IPS DF 4.7 (cell line): Measurements from ENCODE around the gene MTR.
"Not testable (repeated sequence)": the region's sequence is repeated elsewhere in the genome, so short reads cannot be mapped to it uniquely, and the experiment has no call there.

Experiments
- DNase-seq: peaks from one replicate; pipeline ENCODE4 v3.0.0-alpha.2; 2013; ENCODE audit warnings: low spot score; ENCODE audit errors: extremely low read depth

MTR gene

DNA sequence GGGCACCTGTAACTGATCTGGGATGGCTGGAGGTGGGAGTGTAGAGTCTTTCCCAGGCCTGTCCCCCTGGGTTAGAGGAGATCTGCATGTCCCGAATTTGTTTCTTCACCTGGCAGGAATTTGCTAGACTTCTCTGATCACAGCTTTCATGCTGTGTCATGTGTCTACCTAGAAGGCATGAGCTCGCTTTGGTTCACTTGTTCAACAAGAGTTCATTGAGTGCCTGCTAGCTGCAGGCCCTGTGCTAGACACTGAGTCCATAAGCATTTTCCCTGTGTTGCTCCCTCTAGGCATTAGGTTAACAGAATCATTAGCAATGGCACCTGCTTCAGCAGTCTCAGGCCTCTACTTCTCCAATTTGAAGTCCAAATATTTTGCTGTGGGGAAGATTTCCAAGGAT is 101.6 kb downstream of the MTR start:
- DNase-seq, result no peak

DNA sequence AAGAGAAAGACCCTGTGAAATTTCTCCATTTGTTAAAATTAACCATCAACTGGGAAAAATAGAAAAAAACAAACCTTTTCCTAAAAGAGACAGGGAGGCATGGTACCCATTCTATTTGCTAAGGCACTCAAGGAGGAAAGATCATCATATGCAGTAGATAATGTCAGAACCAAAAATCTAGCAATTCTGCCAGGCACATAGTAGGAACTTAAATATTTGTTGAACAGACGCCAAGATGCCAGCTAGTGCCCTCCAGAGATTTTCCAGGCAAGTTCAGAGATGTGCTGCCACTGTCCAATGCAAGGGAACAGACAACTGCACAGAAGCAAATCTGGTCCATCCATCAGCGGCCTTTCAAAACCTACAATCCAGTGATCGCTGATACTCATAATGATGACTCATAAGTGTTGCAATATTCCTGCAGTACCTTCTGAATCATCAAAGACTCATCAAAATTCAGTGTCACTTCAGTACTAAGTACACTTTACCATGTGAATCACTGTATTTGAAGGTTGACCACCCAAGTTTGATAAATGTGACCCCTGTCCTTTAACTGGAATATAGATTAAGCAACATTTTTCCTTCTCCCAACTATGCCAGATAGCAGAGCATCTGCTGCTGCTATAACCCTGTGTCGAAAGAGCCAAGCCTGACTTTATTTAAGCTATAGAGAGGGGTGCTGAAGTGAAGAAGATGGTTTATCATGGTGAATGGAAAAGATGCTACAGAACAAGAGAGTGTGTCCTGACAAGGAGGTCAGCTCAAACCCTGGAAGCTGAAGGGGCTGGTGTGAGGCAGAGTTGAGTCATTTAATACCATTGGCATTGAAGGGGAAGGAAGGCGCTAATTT is 110.0 kb downstream of the MTR start:
- DNase-seq, result no peak

DNA sequence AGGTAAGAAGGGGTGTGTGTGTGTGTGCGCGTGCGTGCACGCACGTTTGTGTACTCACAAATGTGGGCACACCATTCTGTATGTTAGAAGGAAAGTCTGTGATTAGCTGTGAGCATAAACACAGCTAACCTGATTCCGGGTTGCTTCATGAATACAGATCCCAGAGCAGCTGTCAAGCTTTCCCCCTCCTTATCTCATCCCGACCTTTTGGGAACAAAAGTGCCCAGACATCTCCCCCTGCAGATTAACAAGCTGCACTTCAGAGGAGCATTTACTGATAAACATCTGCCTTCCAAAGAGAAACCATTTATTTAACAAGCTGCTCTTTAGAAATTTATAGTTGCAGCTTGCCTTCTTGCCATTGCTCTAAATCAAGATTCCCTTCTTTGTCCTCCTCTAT is 112.1 kb downstream of the MTR start:
- DNase-seq, result no peak

DNA sequence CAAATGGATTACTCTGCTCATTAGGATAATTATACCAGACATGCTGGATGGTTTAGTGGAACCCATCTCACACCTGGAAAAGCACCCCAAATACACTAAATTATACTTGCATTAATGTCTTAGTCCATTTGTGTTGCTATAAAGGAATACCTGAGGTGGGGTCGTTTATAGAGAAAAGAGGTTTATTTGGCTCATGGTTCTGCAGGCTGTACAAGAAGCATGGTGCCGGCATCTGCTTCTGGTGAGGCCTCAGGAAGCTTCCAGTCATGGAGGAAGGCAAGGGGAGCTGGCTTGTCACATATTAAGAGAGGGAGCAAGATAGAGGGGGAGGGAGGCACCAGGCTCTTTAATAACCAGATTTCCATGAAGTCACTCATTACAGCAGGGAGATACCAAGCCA is 113.6 kb downstream of the MTR start:
- no peak for DNase-seq

DNA sequence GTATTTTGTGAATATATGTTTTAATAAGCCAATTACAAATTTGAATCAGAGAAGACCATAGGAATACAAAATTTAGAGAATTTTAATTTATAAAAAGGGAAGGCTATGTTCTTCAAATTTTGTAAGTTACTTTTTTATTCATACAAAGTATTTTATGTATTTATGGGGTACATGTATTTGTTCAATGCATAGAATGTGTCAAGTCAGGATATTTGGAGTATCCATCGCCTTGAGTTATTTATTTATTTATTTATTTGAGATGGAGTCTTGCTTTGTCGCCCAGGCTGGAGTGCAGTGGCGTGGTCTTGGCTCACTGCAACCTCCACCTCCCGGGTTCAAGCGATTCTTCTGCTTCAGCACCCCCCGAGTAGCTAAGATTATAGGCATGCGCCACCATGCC is 116.0 kb downstream of the MTR start:
- not testable (repeated sequence) for DNase-seq

DNA sequence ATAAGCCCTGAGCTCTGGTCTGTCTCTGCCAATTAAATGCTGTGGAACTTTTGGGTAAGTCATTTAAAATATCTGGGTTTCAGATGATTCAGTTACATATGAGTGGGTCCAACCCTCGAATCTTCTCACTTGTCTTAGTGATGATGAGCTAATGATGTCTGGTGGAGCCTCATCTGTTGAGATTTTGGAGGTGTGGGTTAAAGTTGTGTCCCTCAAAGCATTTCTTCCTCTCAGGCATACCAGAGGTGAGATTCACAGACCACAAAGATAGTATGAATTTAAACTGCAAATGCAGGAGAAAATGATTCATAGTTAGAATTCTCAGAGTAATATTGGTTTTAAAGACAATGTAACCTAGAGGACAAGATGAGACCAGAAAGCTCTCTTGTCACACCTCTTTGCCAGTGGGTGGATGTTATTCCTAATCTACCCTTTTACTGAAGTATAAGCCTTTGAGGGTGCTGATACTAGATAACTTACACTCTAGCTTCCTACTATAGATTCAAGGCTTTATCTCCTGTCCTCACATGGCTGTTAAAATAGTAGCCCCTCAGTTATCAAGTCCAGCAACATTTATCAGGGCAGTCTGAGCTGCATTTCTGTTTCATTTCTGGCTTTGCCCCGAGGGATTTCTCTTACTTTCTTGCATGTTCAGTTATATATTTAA is 118.4 kb downstream of the MTR start:
- no peak for DNase-seq

DNA sequence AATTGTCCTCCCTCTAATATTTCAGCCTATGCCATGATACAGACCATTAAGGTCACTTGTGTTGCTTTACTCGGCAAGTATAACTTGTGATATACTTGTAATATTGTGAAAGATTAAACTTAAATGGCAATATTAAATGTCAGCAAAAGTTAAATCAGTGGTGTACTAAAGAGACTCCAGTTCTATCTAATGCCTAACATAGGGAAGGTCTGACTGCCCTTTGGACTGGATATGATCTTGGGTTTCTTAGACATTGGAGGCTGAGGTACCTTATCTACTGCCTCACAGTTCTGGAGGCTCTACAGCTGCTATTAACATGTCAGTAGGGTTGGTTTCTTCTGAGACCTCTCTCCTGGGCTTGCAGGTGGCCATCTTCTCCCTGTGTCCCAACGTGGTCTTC is 119.3 kb downstream of the MTR start:
- DNase-seq, result no peak

DNA sequence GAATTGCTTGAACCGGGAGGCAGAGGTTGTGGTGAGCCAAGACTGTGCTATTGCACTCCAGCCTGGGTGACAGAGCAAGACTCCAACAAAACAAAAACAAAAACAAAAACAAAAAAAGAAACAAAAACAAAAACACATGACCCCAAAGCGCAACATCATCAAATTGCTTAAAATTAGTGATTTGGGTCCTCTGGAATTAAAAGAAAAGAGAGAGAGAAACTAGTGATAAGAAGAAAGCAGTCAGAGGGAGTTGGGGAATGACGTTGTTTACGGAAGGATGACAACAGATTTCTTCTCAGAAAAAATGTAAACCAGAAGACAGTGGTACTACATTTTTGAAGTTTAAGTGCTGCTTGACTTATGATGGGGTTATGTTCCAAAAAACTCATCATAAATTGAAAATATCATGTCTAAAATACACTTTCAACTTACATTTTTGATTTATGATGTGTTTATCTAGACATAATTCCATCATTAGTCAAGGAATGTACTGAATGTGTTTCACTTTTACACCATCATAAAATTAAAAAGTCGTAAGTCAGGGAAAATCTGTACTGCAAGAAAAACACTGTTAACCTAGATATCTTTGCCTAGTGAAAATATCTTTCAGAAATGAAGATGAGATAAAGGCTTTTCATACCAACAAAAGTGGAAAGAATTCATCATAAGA is 121.2 kb downstream of the MTR start:
- no peak for DNase-seq

DNA sequence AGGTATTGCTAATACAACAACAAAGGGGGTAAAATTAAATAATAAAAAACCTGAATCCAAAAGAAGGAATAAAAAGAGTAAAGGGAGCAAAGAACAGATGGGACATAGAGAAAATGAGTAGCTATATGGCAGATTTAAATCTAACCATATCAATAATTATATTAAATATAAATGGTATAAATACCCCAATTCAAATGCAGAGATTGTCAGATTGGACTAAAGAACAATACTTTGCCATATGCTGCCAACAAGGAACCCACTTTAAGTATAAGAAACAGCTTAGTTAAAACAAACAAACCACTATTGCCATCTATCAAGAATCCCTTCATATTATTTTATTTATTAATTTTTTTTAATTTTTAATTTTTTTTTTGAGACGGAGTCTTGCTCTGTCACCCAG is 122.4 kb downstream of the MTR start:
- no peak for DNase-seq

DNA sequence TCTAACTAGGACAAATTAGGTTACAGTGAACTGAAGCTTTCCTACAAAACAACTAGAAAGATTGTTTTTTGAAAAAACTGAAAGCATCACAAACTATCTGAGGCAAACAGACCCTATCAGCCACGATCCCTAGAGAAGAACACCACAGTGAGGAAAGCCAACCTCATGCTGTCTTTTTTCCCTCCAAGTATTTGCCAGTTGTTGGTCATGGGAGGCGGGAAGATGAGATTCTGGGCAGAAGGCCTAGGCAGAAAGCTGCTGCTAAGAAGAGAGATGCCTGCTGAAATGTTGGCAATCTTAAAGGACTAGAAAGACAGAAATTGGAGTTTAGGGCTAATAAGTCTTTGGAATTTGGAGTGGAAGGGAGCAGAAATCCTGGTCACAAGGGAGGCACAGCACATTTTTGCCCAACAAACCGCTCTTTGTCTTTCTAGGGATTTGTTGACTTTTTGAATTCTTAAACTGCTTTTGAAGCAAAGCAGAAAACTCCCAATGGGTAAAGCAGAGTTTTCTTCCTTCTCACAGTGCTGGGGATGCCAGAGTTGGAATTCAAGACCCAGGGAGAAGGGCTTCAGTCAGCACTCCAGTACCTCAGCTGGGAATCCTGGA is 125.3 kb downstream of the MTR start:
- DNase-seq, result no peak

DNA sequence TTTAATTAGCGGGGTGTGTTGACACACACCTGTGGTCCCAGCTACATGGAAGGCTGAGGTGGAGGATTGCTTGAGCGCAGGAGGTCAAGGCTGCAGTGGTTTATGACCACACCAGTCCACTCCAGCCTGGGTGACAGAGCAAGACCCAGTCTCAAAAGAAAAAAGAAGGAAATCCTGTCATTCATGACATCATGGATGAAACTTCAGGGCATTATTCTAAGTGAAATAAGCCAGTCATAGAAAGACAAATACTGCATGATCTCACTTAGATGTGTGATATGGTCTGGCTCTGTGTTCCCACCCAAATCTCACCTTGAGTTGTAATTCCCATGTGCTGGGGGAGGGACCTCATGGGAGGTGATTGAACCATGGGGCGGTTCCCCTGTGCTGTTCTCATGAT is 126.5 kb downstream of the MTR start:
- DNase-seq, result no peak

DNA sequence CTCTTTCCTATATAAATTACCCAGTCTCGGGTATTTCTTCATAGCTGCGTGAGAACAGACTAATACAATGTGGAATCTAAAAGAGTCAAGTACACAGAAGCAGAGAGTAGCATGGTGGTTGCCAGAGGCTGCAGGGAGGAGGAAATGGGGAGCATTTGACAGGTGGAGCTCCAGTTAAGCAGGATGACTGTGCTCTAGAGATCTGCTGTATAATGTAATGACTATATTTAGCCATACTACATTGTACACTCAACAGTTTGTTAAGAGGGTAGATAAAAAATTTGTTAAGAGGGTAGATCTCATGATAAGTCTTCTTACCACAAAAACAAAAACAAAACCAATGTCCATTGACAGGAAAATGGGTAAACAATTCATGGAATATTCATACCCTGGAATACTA is 127.1 kb downstream of the MTR start:
- no peak for DNase-seq

DNA sequence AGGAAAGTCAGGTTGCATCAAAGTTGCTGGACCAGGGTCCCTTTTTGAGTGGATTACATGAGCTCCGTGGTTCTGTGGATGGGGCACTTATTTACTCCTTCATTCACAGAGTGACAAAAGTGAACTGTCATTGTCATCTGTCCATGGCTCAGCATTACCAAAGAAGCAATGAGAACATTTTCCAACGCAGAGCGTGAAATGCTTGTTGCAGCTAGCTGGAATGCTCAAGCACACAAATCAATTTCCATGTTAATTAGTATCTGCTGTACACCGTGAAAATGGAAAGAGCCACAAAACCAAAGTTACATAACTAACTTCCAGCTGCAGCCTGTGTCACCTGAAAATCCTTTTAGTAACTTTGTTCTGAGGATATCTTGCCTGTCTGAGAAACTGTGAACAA is 130.3 kb downstream of the MTR start:
- DNase-seq, result no peak

DNA sequence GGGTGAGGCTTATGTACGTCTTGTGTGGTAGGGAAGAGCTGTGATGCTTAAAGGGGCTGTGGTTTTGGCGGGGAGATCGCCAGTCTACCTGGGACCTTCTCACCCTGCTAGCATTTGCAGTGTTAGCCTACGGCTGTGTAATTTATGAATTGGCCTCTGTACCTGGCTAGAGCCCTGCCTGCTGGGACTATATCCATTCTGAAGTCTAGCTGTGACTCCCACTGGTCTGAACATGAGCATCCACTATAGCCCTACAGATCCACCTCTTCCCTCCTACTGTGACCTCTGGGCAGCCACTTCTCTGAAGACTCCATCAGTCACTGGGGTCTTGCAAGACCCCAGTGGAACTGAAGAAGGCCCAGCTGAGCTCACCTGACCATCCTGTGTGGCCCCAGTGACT is 135.4 kb downstream of the MTR start:
- DNase-seq, result no peak

DNA sequence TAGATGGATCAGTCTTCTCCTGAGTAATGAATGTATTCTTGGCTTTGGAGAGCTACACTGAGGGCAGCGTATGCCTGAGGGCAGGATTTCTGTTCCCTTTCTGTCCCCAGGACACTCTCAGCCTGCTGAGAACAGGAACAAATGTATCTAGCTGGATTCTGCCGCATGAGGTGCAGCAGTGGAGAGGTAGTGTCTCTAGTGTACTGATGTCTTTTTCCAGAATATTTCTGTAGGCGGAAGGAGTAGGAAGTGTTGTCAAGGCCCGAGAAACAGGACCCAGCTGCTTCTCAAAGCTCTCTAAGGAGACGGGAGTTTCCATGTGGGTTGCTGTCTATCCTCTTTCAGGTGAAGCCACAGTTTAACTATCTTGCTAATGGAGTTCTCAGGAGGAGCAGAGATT is 143.7 kb downstream of the MTR start:
- no peak for DNase-seq

DNA sequence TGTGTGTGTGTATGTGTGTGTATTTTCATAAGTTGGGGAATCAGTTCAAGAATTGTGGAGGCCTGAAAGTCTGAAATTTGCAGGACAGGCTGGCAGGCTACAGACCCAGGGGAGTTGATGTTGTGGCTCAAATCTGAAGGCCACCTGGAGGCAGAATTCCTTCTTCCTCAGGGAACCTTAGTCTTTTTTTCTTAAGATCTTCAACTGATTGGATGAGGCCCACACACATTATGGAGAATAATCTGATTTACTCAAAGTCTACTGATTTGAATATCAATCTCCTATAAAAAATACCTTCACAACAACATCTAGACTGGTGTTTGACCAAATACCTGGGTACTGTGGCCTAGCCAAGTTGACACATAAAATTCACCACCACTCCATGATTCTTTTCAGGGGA is 147.3 kb downstream of the MTR start:
- no peak for DNase-seq

DNA sequence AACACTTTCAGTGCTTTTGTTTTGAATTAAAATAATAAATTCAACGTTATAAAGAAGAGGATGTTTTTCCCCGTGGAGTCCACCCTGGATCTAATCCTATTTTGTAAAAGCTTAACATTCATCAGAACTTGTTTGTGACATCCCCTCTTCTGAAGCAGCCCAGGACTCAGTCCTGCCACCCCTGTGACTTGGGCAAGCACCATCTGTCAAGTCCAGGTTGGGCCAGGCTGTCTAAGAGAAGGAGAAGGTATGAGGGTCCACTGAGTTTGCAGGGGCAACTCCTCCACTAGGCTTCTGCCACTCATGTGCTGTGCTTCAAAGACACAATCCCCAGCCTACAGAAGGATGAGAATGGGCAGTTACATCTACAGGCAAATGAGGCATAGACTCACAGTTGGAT is 149.5 kb downstream of the MTR start:
- DNase-seq, result no peak

DNA sequence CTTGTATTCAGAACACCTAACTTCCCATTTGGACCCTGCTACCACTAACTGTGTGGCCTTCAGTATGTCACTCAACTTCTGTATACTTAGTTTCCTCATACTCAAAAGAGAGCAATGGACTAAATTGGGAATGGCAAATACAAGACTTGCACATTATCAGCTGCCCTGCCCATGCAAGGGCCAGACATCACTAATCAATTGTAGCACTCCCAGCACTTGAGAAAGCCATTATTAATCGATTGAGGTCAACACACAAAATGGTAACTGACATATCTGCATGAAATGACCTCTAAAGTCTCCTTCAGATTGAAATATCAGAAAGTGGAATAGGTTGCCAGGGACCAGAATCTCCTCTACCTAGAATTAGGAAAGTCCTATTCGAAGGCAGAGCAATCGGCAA is 149.9 kb downstream of the MTR start:
- DNase-seq, result no peak

DNA sequence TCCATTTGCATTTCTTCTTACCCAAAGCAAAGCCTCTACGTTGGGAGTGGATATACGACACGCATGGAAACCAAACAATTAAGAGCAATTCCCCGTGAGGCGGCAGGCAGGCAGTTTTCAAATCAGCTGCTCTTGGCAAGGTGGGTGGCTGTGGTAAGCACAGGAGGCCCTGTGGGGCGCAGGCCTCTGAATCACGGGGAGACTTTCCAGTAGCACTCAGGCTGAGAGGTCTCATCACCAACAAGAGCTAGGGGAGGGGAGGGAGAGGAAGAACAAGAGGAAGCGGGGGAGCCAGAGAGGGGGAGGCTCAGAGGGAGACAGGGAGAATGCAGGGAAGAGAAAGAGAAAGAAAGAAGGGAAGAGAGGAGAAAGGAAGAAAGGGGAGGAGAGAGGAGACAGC is 152.7 kb downstream of the MTR start:
- DNase-seq, result no peak

DNA sequence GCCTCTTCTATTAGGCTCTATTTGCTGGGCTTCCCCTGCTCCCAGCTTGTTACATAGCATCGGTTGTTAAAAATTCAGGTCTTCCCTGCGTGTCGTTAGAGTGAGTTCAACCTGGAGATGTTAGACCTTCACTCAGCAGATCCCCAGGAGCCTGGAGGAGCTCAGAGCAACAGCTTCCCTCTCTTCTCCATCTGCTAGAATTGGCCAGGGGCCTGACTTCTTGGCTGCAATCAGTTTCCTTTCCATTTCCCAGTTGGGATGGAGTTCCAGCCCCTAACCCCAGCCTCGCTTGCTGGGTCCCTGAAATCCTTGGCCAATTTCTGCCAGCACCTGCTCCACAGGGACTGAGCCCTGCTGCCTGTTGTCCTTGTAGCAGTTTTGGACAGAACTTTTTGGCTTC is 153.3 kb downstream of the MTR start:
- DNase-seq, result no peak

DNA sequence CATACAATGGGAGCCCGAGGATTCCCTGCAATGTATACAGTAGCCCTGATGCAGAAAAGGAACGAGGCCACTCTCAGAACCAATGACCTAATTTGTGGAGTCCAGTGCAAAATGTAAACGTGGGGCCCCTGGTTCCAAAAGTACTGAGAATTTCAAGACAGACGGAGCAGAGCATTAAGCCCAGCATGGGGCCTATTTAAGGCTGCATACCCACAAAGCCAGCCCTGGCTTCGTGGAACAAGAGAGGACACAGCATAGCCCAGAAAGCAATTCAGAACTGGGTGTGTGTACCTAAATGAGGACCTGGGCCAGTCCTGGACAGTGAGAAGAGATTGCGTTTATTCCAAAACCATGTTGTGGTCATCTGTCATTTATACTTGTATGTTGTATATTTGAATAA is 153.9 kb downstream of the MTR start:
- DNase-seq, result no peak

DNA sequence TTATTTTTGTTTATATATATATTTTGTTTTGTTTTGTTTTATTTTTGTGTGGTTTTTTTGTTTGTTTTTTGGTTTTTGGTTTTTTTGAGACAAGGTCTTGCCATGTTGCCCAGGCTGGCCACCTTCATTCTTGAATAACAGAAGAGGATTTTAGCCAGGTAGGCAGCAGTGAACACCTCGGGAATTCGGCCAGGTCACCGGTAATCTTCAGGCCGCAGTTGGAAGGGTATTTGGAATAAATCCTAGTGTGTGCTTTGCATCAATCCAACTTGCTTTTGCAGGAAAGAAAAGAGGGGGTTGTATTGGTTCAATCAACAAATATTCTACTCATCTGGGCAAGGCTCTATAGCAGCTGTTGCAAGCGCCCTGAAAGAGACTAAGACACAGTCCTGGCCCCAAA is 155.3 kb downstream of the MTR start:
- no peak for DNase-seq
